CD4-positive, alpha-beta memory T cell (primary cell): ENCODE measurements around the gene LHX4. TPM values are rescaled to one million over a fixed set of nuclear protein-coding genes. Genes with fewer than 3 reads are reported as not detected.

Experiments
- CTCF ChIA-PET: fragments of 350-600 bp; sonication (Branson Sonifier 250); formaldehyde crosslinking; loops from one replicate; lab custom pipeline; 2021; ENCODE audit warnings: inconsistent platforms; ENCODE audit not compliant: partially characterized antibody; lab: Charles Lee
- POLR2A ChIA-PET: fragments of 350-600 bp; sonication (Branson Sonifier 250); formaldehyde crosslinking; loops from one replicate; lab custom pipeline; 2021; ENCODE audit not compliant: partially characterized antibody; lab: Charles Lee
- DNase-seq, 5 donors: peaks; one replicate each; pipeline versions ENCODE4 v3.0.0 to v3.0.0-alpha.2; 2020 to 2022; ENCODE audit warnings: mixed read lengths in 1 of 5
- H3K27ac ChIP-seq: one replicate; pipeline ENCODE4 v1.7.0; 2013; ENCODE audit warnings: low read depth, low read length
- H3K27me3 ChIP-seq: 2 replicates; pipeline ENCODE4 v1.7.0; 2013; ENCODE audit warnings: mild to moderate bottlenecking, low read length, moderate library complexity; ENCODE audit not compliant: insufficient read depth
- H3K36me3 ChIP-seq: 2 replicates; pipeline ENCODE4 v1.7.0; 2013; ENCODE audit warnings: mild to moderate bottlenecking, low read length, moderate library complexity; ENCODE audit not compliant: insufficient read depth
- H3K4me1 ChIP-seq: 2 replicates; pipeline ENCODE4 v1.7.0; 2013; ENCODE audit warnings: mild to moderate bottlenecking, low read length, moderate library complexity; ENCODE audit not compliant: insufficient read depth
- H3K4me3 ChIP-seq, 2 donors: one replicate each; pipeline ENCODE4 v1.7.0; 2013; ENCODE audit warnings: low read length in 2 of 2, mild to moderate bottlenecking in 1 of 2
- H3K9me3 ChIP-seq, 2 donors: one replicate each; pipeline ENCODE4 v1.7.0; 2013; ENCODE audit warnings: low read length in 2 of 2, control low read depth in 1 of 2; ENCODE audit not compliant: control insufficient read depth in 1 of 2
- H3K27ac Mint-ChIP-seq, 7 donors: one replicate each; pipeline ENCODE4 v1.8.0; 2020 to 2021; ENCODE audit warnings: mixed read lengths in 7 of 7, mild to moderate bottlenecking in 6 of 7, inconsistent platforms in 3 of 7, moderate library complexity in 3 of 7
- H3K27me3 Mint-ChIP-seq, 2 donors: one replicate each; pipeline ENCODE4 v1.8.0; 2020 to 2021; ENCODE audit warnings: mixed read lengths in 2 of 2
- H3K36me3 Mint-ChIP-seq, 2 donors: one replicate each; pipeline ENCODE4 v1.8.0; 2020 to 2021; ENCODE audit warnings: mixed read lengths in 2 of 2, inconsistent platforms in 1 of 2, mild to moderate bottlenecking in 1 of 2
- H3K4me1 Mint-ChIP-seq, 4 donors: one replicate each; pipeline ENCODE4 v1.8.0; 2020 to 2021; ENCODE audit warnings: mixed read lengths in 4 of 4, mild to moderate bottlenecking in 1 of 4
- H3K4me3 Mint-ChIP-seq, 8 donors: one replicate each; pipeline ENCODE4 v1.8.0; 2020 to 2021; ENCODE audit warnings: mixed read lengths in 8 of 8, mild to moderate bottlenecking in 7 of 8, moderate library complexity in 6 of 8, inconsistent platforms in 3 of 8
- H3K9me3 Mint-ChIP-seq, 8 donors: one replicate each; pipeline ENCODE4 v1.8.0; 2020 to 2021; ENCODE audit warnings: mixed read lengths in 8 of 8, mild to moderate bottlenecking in 5 of 8, inconsistent platforms in 3 of 8, moderate library complexity in 1 of 8
- intact Hi-C: fragments of 100-400 bp; cut with micrococcal nuclease; formaldehyde crosslinking; loops from one replicate; pipeline ENCODE4 v1.15.1; 2023
- polyA plus RNA-seq, 2 donors: library from polyadenylated mRNA; unstranded; fragments of 300-500 nt; fragmentation: Illumina TruSeq; gene quantifications; one replicate each; pipeline ENCODE4 v1.2.3, GENCODE V29; 2021
- total RNA-seq, 2 experiments: library from RNA; stranded (reverse); gene quantifications; one replicate each; pipeline ENCODE4 v1.2.3, GENCODE V29; 2021

Gene LHX4
- total and polyA plus RNA-seq, 4 experiments from 2014 or later: 0.25 TPM; not detected in 3

DNA sequence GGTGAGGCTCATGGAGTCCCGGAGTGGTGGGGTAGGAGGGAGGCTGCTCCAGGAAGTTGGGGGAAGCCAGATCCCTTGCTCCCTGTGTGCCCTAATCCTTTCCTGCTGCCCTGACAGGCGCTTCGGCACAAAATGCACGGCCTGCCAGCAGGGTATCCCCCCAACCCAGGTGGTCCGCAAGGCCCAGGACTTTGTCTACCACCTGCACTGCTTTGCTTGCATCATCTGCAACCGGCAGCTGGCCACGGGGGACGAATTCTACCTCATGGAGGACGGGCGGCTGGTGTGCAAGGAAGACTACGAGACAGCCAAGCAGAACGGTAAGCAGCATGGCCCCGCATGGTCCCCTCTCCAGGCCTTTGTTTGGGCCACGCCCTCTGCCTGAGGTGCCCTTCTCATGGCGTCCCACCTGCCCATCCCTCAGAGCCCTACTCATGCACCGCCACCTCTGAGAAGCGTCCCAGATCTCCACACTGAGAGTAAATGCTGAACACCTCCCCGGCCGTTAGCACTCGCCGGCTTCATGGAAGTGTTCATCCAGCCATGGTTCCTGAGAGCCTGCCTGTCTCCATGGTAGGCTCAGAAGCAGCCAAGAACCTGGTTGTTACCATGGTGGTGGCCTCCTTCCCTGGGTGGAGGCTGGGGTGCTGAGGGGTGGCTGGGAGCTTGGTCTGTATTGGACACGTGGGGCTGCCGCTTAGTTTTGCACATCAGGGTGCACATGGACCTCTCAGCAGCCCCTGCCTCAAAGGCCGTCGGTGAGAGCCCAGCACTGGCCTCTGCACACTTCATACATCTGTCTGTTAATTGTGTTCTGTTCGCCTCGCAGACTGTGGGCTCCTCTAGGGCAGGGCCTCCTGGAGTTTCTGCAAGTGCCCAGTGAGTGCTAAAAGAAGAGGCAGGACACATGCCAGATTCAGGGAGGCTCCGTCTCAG, 36.5 kb downstream of the LHX4 start:
- H3K9me3 ChIP-seq: no peaks in the 10 kb centered on the region
- no peaks in the 10 kb centered on the region for H3K27me3 ChIP-seq
- H3K36me3 ChIP-seq: no peaks in the 10 kb centered on the region
- DNase-seq: no peak
- ChIA-PET CTCF (no interaction called here), POLR2A (no interaction called here)
- Mint-ChIP-seq H3K27ac (no peak overlapping the region), H3K27me3 (no peaks in the 10 kb centered on the region), H3K36me3 (no peaks in the 10 kb centered on the region), H3K4me3 (no peak overlapping the region), H3K4me1 (no peaks in the 10 kb centered on the region), H3K9me3 (no peaks in the 10 kb centered on the region)
- H3K27ac ChIP-seq: no peak overlapping the region
- intact Hi-C loops: no loop called here
- H3K4me1 ChIP-seq: no peaks in the 10 kb centered on the region
- no peak overlapping the region for H3K4me3 ChIP-seq

DNA sequence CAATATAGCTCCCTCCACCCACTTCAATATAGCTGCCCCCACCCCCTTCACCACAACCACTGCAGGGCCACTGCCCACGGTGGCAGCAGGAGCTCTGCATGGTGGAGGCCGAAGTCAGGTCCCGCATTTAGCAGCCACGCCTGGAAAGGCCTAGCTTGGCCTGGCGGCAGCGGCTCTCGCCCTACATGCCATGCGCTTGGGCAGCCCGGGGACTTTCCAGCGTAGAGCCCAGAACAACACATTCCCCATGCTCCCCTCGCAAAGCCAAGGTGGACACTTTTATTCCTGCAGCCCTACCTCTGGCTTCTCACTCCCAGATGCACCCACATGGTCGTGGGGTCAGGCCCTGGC, 37.1 kb downstream of the LHX4 start:
- Histone ChIP-seq H3K27me3 (no peaks in the 10 kb centered on the region), H3K27ac (no peak overlapping the region), H3K9me3 (no peaks in the 10 kb centered on the region), H3K4me1 (no peaks in the 10 kb centered on the region), H3K36me3 (no peaks in the 10 kb centered on the region), H3K4me3 (no peak overlapping the region)
- H3K36me3 Mint-ChIP-seq: peaks cover 0 to 1% of the 10 kb centered on the region in 2 donors
- intact Hi-C loops: no loop called here
- H3K4me1 Mint-ChIP-seq: no peaks in the 10 kb centered on the region
- H3K27ac Mint-ChIP-seq: no peak overlapping the region
- H3K4me3 Mint-ChIP-seq: no peak overlapping the region
- POLR2A ChIA-PET: no interaction called here
- no peak for DNase-seq
- CTCF ChIA-PET: no interaction called here
- no peaks in the 10 kb centered on the region for H3K9me3 Mint-ChIP-seq
- H3K27me3 Mint-ChIP-seq: no peaks in the 10 kb centered on the region

- no peaks in the 10 kb centered on the region for H3K9me3 ChIP-seq
- no peak overlapping the region for H3K27ac Mint-ChIP-seq
- no peaks in the 10 kb centered on the region for H3K27me3 Mint-ChIP-seq
- DNase-seq: no peak
- H3K36me3 ChIP-seq: no peaks in the 10 kb centered on the region
- ChIA-PET CTCF (no interaction called here), POLR2A (no interaction called here)
- no peak overlapping the region for H3K4me3 ChIP-seq
- no peaks in the 10 kb centered on the region for H3K9me3 Mint-ChIP-seq
- H3K36me3 Mint-ChIP-seq: peaks cover 0 to 3% of the 10 kb centered on the region in 2 donors
- H3K4me1 ChIP-seq: no peaks in the 10 kb centered on the region
- no peaks in the 10 kb centered on the region for H3K4me1 Mint-ChIP-seq
- H3K27ac ChIP-seq: no peak overlapping the region
- intact Hi-C loops: no loop called here
- no peaks in the 10 kb centered on the region for H3K27me3 ChIP-seq
- no peak overlapping the region for H3K4me3 Mint-ChIP-seq
These were observed 37.9 kb downstream of the LHX4 start for GRCh38 chr1:180267761-180268555.

DNA sequence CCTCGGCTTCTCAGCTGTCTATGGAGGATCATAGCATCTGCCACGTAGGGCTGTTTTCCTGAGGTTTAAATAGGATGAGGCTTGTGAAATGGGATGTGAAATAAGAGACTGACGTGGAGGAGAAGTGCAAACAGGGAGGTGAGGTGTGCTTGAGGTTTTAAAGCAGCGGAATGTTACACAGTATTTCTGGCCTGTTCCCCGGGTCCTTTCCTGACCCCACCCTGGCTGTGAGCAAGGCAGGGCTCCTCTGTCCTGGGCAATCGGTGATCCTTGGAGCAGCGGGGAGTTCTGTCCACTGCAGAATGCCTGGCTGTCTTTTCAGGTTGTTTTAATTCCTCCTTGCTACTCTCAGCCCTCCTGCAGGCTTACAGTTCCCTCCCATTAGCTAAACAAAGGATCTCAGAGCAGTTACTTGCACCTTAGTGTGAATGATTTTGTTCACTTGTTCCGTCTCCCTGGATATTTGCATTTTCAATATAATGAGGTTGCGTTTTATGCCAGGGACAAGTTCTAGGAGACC, 38.6 kb downstream of the LHX4 start:
- no peak for DNase-seq
- Mint-ChIP-seq H3K4me3 (no peak overlapping the region), H3K36me3 (peaks cover 5% of the 10 kb centered on the region in 2 donors), H3K9me3 (no peaks in the 10 kb centered on the region), H3K27me3 (no peaks in the 10 kb centered on the region), H3K4me1 (no peaks in the 10 kb centered on the region), H3K27ac (no peak overlapping the region)
- ChIA-PET POLR2A (no interaction called here), CTCF (no interaction called here)
- Histone ChIP-seq H3K4me3 (no peak overlapping the region), H3K4me1 (no peaks in the 10 kb centered on the region), H3K27me3 (no peaks in the 10 kb centered on the region), H3K36me3 (no peaks in the 10 kb centered on the region), H3K27ac (no peak overlapping the region), H3K9me3 (no peaks in the 10 kb centered on the region)
- intact Hi-C loops: no loop called here

DNA sequence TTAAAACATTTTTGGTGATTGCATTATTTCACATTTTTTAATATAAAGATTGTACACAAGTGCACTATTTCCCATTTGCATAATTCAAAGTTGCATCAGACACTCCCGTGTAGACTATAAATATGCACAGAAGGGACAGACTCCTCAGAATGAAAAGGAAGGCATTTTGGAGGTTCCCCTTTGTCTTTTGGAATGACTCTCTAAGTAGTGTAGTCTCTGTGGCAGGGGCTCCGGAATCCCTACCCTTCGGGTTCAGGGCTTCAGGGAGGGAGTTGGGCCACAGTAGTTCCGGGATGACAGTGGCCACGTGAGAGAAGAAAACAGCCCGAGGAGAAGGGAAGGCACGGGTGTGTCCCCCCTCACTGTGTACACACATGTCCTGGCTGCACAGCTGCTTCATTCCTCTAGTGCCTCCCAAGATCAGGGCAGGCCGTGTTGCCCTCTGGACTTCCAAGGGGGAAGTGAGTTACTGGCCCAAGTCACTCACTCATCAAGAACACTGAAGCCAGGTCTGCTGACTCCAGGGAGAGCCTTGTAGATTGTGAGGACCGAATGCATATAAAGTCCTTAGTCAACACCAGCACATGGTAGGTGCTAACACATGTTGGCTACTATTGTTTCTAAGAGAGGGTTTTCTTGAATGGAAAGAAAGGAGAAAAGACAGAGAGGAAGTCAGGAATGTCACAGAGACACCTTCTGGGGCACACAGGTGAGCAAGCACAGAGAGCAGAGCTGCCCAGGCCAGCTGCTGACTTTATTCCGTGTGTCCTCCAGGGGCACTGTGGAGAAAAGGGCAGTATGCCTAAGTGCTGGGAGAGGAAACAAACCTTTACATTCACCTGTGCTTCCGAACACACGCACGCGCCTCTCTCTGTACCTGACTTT, 39.8 kb downstream of the LHX4 start:
- no peak overlapping the region for H3K27ac Mint-ChIP-seq
- ChIA-PET CTCF (no interaction called here), POLR2A (no interaction called here)
- no peak overlapping the region for H3K4me3 Mint-ChIP-seq
- DNase-seq: no peak
- peaks cover 11 to 17% of the 10 kb centered on the region in 2 donors for H3K36me3 Mint-ChIP-seq
- Histone ChIP-seq H3K4me3 (no peak overlapping the region), H3K27me3 (no peaks in the 10 kb centered on the region), H3K27ac (no peak overlapping the region), H3K36me3 (no peaks in the 10 kb centered on the region), H3K4me1 (no peaks in the 10 kb centered on the region), H3K9me3 (no peaks in the 10 kb centered on the region)
- intact Hi-C loops: no loop called here
- H3K27me3 Mint-ChIP-seq: no peaks in the 10 kb centered on the region
- no peaks in the 10 kb centered on the region for H3K9me3 Mint-ChIP-seq
- H3K4me1 Mint-ChIP-seq: no peaks in the 10 kb centered on the region

DNA sequence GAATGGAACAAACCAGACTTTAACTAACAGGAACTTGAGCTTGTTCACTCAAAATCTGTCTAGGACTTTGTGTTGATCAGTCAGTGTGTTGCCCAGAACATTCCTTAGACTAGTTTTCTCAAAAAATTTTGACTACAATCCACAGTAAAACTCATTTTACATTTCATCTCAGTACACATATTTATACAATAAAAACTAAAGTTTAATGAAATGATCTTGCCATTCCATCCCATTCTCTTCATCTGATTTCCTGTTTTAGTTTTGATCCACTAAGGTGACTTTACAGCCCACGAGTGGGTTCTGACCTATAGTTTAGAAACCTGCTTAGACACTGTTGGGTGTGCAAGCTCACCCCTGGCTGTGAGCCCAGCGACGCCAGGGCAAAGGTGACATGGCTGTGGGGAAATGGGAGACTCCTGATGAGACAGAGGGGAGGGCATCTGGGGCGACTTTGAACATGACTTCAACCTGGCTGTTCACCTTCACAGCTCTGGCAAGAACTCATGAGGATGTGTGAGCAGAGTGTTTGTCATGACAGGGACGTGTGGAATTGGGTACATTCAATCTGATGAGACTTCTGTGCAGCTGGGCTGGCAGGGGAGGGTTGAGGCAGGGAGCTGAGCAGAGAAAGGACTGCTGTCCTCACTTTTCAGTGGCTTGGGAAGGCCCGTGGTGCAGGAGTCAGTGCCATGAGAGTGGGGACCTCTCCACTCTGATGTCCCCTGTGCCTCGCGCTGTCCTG, 40.6 kb downstream of the LHX4 start:
- CTCF ChIA-PET: no interaction called here
- H3K4me1 ChIP-seq: no peaks in the 10 kb centered on the region
- POLR2A ChIA-PET: no interaction called here
- no peaks in the 10 kb centered on the region for H3K9me3 Mint-ChIP-seq
- no peaks in the 10 kb centered on the region for H3K9me3 ChIP-seq
- no peaks in the 10 kb centered on the region for H3K36me3 ChIP-seq
- peaks cover 19 to 25% of the 10 kb centered on the region in 2 donors for H3K36me3 Mint-ChIP-seq
- intact Hi-C loops: no loop called here
- H3K4me1 Mint-ChIP-seq: no peaks in the 10 kb centered on the region
- no peak overlapping the region for H3K27ac ChIP-seq
- H3K4me3 ChIP-seq: no peak overlapping the region
- H3K4me3 Mint-ChIP-seq: no peak overlapping the region
- DNase-seq: no peak
- peak overlapping the region in 3 of 7 donors; percentile 6 to 21 (median 11) for H3K27ac Mint-ChIP-seq
- no peaks in the 10 kb centered on the region for H3K27me3 ChIP-seq
- no peaks in the 10 kb centered on the region for H3K27me3 Mint-ChIP-seq
